CD4-positive, alpha-beta memory T cell (primary cell): Measurements from ENCODE around the gene CD83. TPM values are rescaled to one million over a fixed set of nuclear protein-coding genes. Genes with fewer than 3 reads are reported as not detected.

Experiments used
- CTCF ChIA-PET: fragments of 350-600 bp; sonication (Branson Sonifier 250); formaldehyde crosslinking; loops from one replicate; lab custom pipeline; 2021; ENCODE audit warnings: inconsistent platforms; ENCODE audit not compliant: partially characterized antibody; lab: Charles Lee
- POLR2A ChIA-PET: fragments of 350-600 bp; sonication (Branson Sonifier 250); formaldehyde crosslinking; loops from one replicate; lab custom pipeline; 2021; ENCODE audit not compliant: partially characterized antibody; lab: Charles Lee
- DNase-seq, 5 donors: peaks; one replicate each; pipeline versions ENCODE4 v3.0.0 to v3.0.0-alpha.2; 2020 to 2022; ENCODE audit warnings: mixed read lengths in 1 of 5
- H3K27ac ChIP-seq: one replicate; pipeline ENCODE4 v1.7.0; 2013; ENCODE audit warnings: low read depth, low read length
- H3K27me3 ChIP-seq: 2 replicates; pipeline ENCODE4 v1.7.0; 2013; ENCODE audit warnings: mild to moderate bottlenecking, low read length, moderate library complexity; ENCODE audit not compliant: insufficient read depth
- H3K36me3 ChIP-seq: 2 replicates; pipeline ENCODE4 v1.7.0; 2013; ENCODE audit warnings: mild to moderate bottlenecking, low read length, moderate library complexity; ENCODE audit not compliant: insufficient read depth
- H3K4me1 ChIP-seq: 2 replicates; pipeline ENCODE4 v1.7.0; 2013; ENCODE audit warnings: mild to moderate bottlenecking, low read length, moderate library complexity; ENCODE audit not compliant: insufficient read depth
- H3K4me3 ChIP-seq, 2 donors: one replicate each; pipeline ENCODE4 v1.7.0; 2013; ENCODE audit warnings: low read length in 2 of 2, mild to moderate bottlenecking in 1 of 2
- H3K9me3 ChIP-seq, 2 donors: one replicate each; pipeline ENCODE4 v1.7.0; 2013; ENCODE audit warnings: low read length in 2 of 2, control low read depth in 1 of 2; ENCODE audit not compliant: control insufficient read depth in 1 of 2
- H3K27ac Mint-ChIP-seq, 7 donors: one replicate each; pipeline ENCODE4 v1.8.0; 2020 to 2021; ENCODE audit warnings: mixed read lengths in 7 of 7, mild to moderate bottlenecking in 6 of 7, inconsistent platforms in 3 of 7, moderate library complexity in 3 of 7
- H3K27me3 Mint-ChIP-seq, 2 donors: one replicate each; pipeline ENCODE4 v1.8.0; 2020 to 2021; ENCODE audit warnings: mixed read lengths in 2 of 2
- H3K36me3 Mint-ChIP-seq, 2 donors: one replicate each; pipeline ENCODE4 v1.8.0; 2020 to 2021; ENCODE audit warnings: mixed read lengths in 2 of 2, inconsistent platforms in 1 of 2, mild to moderate bottlenecking in 1 of 2
- H3K4me1 Mint-ChIP-seq, 4 donors: one replicate each; pipeline ENCODE4 v1.8.0; 2020 to 2021; ENCODE audit warnings: mixed read lengths in 4 of 4, mild to moderate bottlenecking in 1 of 4
- H3K4me3 Mint-ChIP-seq, 8 donors: one replicate each; pipeline ENCODE4 v1.8.0; 2020 to 2021; ENCODE audit warnings: mixed read lengths in 8 of 8, mild to moderate bottlenecking in 7 of 8, moderate library complexity in 6 of 8, inconsistent platforms in 3 of 8
- H3K9me3 Mint-ChIP-seq, 8 donors: one replicate each; pipeline ENCODE4 v1.8.0; 2020 to 2021; ENCODE audit warnings: mixed read lengths in 8 of 8, mild to moderate bottlenecking in 5 of 8, inconsistent platforms in 3 of 8, moderate library complexity in 1 of 8
- intact Hi-C: fragments of 100-400 bp; cut with micrococcal nuclease; formaldehyde crosslinking; loops from one replicate; pipeline ENCODE4 v1.15.1; 2023
- polyA plus RNA-seq, 2 donors: library from polyadenylated mRNA; unstranded; fragments of 300-500 nt; fragmentation: Illumina TruSeq; gene quantifications; one replicate each; pipeline ENCODE4 v1.2.3, GENCODE V29; 2021
- total RNA-seq, 2 experiments: library from RNA; stranded (reverse); gene quantifications; one replicate each; pipeline ENCODE4 v1.2.3, GENCODE V29; 2021

Gene CD83
- total and polyA plus RNA-seq, 4 experiments from 2014 or later: 4.8 to 10.6 (median 6.4) TPM

DNA sequence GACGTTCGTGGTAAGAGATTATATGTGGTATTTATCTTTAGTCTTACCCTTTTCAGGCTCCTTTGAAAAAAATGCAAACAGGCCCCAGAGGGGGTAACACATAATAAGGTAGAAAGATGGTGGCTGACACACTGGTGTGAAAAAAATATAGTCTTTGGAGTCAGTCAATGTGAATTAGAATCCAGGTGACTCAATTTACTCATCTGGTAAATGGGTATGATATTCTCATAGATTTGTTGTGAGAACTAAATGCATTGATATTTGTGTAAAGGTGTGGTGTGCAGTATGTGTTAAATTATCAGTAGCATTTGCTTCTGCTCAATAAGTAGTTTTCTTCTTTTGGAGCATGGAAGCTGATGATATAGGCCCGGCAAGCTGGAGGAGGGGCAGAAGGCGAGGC lies 25.7 kb downstream of the CD83 start:
- no peak for DNase-seq
- no peak overlapping the region for H3K27ac ChIP-seq
- peaks cover 0 to 5% (median under 1%) of the 10 kb centered on the region in 4 donors for H3K4me1 Mint-ChIP-seq
- no peaks in the 10 kb centered on the region for H3K36me3 Mint-ChIP-seq
- no peak overlapping the region for H3K4me3 Mint-ChIP-seq
- no peak overlapping the region for H3K4me3 ChIP-seq
- no peaks in the 10 kb centered on the region for H3K4me1 ChIP-seq
- no peaks in the 10 kb centered on the region for H3K36me3 ChIP-seq
- H3K9me3 ChIP-seq: no peaks in the 10 kb centered on the region
- intact Hi-C loops: loop anchor here (5.0 kb wide), 1 partner anchor 96 kb away; no protein-coding TSS in a partner anchor
- H3K27me3 ChIP-seq: no peaks in the 10 kb centered on the region
- H3K27me3 Mint-ChIP-seq: no peaks in the 10 kb centered on the region
- H3K27ac Mint-ChIP-seq: peak overlapping the region in 1 of 7 donors; percentile 54
- no peaks in the 10 kb centered on the region for H3K9me3 Mint-ChIP-seq
- POLR2A ChIA-PET: no interaction called here
- CTCF ChIA-PET: interaction anchor here (1.1 to 8.0 kb wide), 8 partner anchors 16 to 1477 kb away, joined by 3 to 72 read pairs (median 4); no protein-coding TSS in a partner anchor

DNA sequence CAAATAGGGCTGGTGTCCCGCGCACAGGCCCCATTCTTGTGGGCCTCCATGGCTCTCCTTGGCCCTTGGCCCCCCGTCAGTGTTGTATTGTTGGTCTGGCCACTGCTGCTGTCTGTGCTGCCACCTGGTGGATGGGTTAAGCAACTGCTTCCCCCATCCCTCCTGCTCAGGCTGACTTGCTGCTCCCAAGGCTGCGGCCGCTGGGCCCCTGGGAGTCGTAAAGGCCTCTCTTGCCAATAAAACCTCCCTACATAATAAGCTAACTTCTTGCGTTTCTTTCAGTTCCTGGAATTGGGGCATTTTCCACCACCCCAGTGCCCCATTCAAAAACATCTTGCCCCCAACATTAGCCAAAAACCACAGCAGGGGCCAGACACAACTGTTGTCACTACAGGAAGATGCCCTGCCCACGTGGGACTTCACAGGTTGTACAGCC lies 27.1 kb downstream of the CD83 start:
- Mint-ChIP-seq H3K27me3 (no peaks in the 10 kb centered on the region), H3K36me3 (no peaks in the 10 kb centered on the region), H3K4me1 (peaks cover 0 to 5% (median under 1%) of the 10 kb centered on the region in 4 donors), H3K27ac (no peak overlapping the region), H3K4me3 (no peak overlapping the region), H3K9me3 (no peaks in the 10 kb centered on the region)
- no peaks in the 10 kb centered on the region for H3K9me3 ChIP-seq
- ChIA-PET CTCF (interaction anchor here (0.7 to 8.0 kb wide), 21 partner anchors 9 to 1475 kb away, joined by 3 to 72 read pairs (median 4); no protein-coding TSS in a partner anchor), POLR2A (no interaction called here)
- peak; percentile 59 to 69 (median 64) for DNase-seq
- no peaks in the 10 kb centered on the region for H3K36me3 ChIP-seq
- H3K4me3 ChIP-seq: no peak overlapping the region
- H3K27me3 ChIP-seq: no peaks in the 10 kb centered on the region
- no peaks in the 10 kb centered on the region for H3K4me1 ChIP-seq
- no peak overlapping the region for H3K27ac ChIP-seq
- intact Hi-C loops: loop anchor here (1.0 to 5.0 kb wide), 3 partner anchors 97 to 349 kb away; no protein-coding TSS in a partner anchor

DNA sequence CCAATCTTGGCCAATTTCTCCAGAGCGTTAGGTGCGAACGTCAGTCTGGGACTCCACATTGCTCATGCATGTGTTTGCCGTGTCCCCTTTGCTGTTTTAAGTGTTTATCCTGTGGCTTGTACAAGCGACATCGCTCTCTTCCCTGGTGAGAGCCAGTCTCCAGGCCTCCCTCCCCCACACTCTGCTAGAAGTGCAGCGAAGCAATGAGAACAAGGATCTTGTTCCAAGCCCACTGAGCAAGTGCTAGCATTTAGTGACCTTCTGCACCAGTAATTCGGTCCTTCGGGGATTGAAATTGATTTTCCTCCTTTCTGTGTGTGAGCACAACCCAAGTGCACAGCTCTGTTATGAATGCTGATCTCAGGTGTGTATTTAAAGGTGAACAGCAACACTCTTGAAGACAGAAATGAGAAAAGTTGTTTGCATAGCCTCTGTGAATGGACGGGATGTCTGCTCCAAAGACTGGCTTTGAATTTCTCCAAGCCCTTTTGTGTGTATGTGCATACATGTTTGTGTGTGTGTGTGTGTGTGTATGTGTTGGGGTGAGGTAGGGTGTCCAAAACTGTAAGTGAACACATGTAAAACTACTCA lies 29.0 kb downstream of the CD83 start:
- Mint-ChIP-seq H3K36me3 (no peaks in the 10 kb centered on the region), H3K9me3 (peaks cover 0 to 2% (median 0%) of the 10 kb centered on the region in 8 donors), H3K27ac (peak overlapping the region in 1 of 7 donors; percentile 40), H3K4me3 (no peak overlapping the region), H3K4me1 (peaks cover 0 to 4% (median 0%) of the 10 kb centered on the region in 4 donors), H3K27me3 (peaks cover 0 to 1% of the 10 kb centered on the region in 2 donors)
- Histone ChIP-seq H3K4me3 (no peak overlapping the region), H3K4me1 (no peaks in the 10 kb centered on the region), H3K27me3 (no peaks in the 10 kb centered on the region), H3K9me3 (no peaks in the 10 kb centered on the region), H3K36me3 (no peaks in the 10 kb centered on the region), H3K27ac (no peak overlapping the region)
- CTCF ChIA-PET: interaction anchor here (0.6 to 2.9 kb wide), 6 partner anchors 8 to 1211 kb away, joined by 3 to 14 read pairs (median 4); no protein-coding TSS in a partner anchor
- DNase-seq: no peak
- intact Hi-C loops: no loop called here
- POLR2A ChIA-PET: no interaction called here

DNA sequence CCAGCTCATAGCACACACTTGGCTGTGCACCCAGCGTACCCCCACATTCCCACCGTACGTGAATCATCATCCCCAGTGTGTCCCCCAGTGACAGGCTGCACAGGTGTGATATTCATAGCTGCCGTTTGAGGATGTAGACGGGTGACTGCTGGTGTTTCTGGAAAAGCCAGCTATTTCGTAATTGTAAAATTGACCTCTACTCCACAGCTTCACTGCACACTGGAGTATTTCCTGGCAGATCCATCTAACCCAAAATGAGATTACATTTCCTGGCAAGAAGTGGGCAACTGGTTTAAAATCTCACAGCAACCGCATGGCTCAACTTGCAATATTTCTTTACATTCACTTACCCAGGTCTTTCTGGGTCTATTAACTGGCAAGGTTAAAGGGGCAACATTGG lies 30.3 kb downstream of the CD83 start:
- H3K4me1 ChIP-seq: no peaks in the 10 kb centered on the region
- ChIA-PET CTCF (interaction anchor here (0.8 to 2.9 kb wide), 4 partner anchors 9 to 239 kb away, joined by 3 to 14 read pairs (median 4); no protein-coding TSS in a partner anchor), POLR2A (no interaction called here)
- no peaks in the 10 kb centered on the region for H3K27me3 ChIP-seq
- DNase-seq: no peak
- no peaks in the 10 kb centered on the region for H3K36me3 ChIP-seq
- no peaks in the 10 kb centered on the region for H3K9me3 ChIP-seq
- no peak overlapping the region for H3K27ac ChIP-seq
- H3K4me3 ChIP-seq: no peak overlapping the region
- Mint-ChIP-seq H3K4me1 (peaks cover 0 to 4% (median 0%) of the 10 kb centered on the region in 4 donors), H3K4me3 (no peak overlapping the region), H3K9me3 (peaks cover 0 to 2% (median 0%) of the 10 kb centered on the region in 8 donors), H3K27me3 (peaks cover 0 to 1% of the 10 kb centered on the region in 2 donors), H3K36me3 (no peaks in the 10 kb centered on the region), H3K27ac (no peak overlapping the region)
- intact Hi-C loops: no loop called here

DNA sequence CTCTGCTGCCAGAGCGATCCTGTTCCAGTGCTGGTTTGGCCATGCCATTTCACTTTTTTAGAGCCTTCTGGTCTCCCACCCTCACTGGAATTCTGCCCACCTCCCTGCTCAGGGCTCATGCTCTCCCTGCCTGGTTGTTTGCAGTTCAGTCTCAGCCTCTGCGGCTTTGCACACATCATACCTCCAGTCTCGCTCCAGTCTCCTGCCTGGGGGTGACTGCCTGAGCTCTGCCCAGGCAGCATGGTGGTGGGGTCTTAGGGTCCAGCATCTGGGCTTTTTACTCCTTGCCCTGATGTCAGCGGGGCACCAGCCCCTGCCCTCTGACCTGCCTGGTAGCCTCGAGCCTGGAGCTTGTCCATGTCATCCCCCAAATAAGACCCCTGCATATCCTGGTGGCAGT lies 30.9 kb downstream of the CD83 start:
- Histone ChIP-seq H3K27me3 (no peaks in the 10 kb centered on the region), H3K27ac (no peak overlapping the region), H3K4me3 (no peak overlapping the region), H3K4me1 (no peaks in the 10 kb centered on the region), H3K36me3 (no peaks in the 10 kb centered on the region), H3K9me3 (no peaks in the 10 kb centered on the region)
- intact Hi-C loops: no loop called here
- Mint-ChIP-seq H3K36me3 (no peaks in the 10 kb centered on the region), H3K4me3 (no peak overlapping the region), H3K27ac (peak overlapping the region in 1 of 7 donors; percentile 40), H3K27me3 (peaks cover 0 to 1% of the 10 kb centered on the region in 2 donors), H3K9me3 (peaks cover 0 to 2% (median 0%) of the 10 kb centered on the region in 8 donors), H3K4me1 (peaks cover 0 to 4% (median 0%) of the 10 kb centered on the region in 4 donors)
- ChIA-PET POLR2A (no interaction called here), CTCF (interaction anchor here (1.0 to 2.9 kb wide), 4 partner anchors 9 to 239 kb away, joined by 3 to 14 read pairs (median 4); no protein-coding TSS in a partner anchor)
- DNase-seq: no peak

DNA sequence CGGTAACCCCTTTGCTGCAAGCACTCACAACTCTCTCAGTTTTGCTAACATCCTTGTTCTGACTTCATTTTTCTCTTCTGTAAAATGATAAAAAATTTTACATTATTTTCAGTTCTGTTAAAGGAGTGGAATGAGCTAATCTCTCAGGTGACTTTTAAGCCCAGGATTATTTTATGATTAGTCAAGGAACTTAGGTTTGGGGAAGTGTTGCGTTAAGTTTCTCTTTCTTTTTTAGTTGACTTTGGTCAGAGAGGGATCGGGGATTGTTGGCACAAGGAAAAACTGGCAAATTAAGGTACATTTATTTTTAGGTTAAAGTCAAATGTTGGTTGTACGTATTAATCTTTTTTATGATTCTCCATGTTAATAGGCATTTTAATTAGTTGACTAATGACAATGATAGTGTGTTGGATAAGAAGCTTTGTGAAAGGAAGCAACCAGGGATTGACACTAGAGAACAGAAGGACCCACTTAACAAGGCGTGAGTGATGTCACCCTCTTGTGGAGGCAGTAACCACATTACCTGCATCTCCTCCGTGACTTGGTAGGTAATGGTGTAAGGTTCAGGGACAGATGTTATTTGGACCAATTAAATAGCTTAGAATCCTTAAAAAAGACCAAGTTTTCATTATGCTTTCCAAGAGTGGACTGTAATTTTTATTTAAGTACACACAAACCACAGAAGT lies 31.6 kb downstream of the CD83 start:
- Histone ChIP-seq H3K27me3 (no peaks in the 10 kb centered on the region), H3K9me3 (no peaks in the 10 kb centered on the region), H3K36me3 (no peaks in the 10 kb centered on the region), H3K27ac (no peak overlapping the region), H3K4me1 (no peaks in the 10 kb centered on the region), H3K4me3 (no peak overlapping the region)
- ChIA-PET POLR2A (no interaction called here), CTCF (interaction anchor here (1.0 to 2.9 kb wide), 3 partner anchors 10 to 240 kb away, joined by 3 to 14 read pairs (median 4); no protein-coding TSS in a partner anchor)
- H3K27ac Mint-ChIP-seq: peak overlapping the region in 1 of 7 donors; percentile 40
- intact Hi-C loops: no loop called here
- no peak for DNase-seq
- H3K4me1 Mint-ChIP-seq: peaks cover 0 to 4% (median 0%) of the 10 kb centered on the region in 4 donors
- H3K4me3 Mint-ChIP-seq: no peak overlapping the region
- H3K9me3 Mint-ChIP-seq: peaks cover 0 to 2% (median 0%) of the 10 kb centered on the region in 8 donors
- H3K36me3 Mint-ChIP-seq: no peaks in the 10 kb centered on the region
- peaks cover 0 to 1% of the 10 kb centered on the region in 2 donors for H3K27me3 Mint-ChIP-seq

DNA sequence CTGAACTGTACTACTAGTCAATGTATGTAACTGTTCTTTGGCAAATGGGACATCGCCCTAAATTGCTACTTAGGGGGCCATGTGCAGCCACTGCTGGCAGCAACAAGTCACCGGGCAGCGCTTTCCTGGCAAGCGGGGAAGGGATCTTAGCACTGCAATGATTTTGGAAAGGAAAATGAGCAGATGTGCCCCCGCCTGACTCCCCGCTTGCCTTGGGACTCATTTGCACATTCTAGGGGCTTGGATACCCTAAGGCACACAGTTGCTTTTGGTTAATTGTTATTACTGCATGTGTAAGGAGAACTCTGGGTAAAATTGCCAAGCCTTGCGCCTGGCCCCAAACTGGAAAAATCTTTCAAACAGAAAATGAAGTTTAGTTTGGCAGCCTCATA lies 32.2 kb downstream of the CD83 start:
- ChIA-PET CTCF (interaction anchor here (1.6 kb wide), 1 partner anchor 10 kb away, joined by 4 read pairs; no protein-coding TSS in a partner anchor), POLR2A (no interaction called here)
- intact Hi-C loops: no loop called here

More for the DNA sequence above, 32.2 kb downstream of the CD83 start:
- Mint-ChIP-seq H3K36me3 (no peaks in the 10 kb centered on the region), H3K9me3 (peaks cover 0 to 2% (median 0%) of the 10 kb centered on the region in 8 donors), H3K4me1 (peaks cover 0 to 2% (median 0%) of the 10 kb centered on the region in 4 donors), H3K4me3 (no peak overlapping the region), H3K27ac (no peak overlapping the region), H3K27me3 (peaks cover 0 to 1% of the 10 kb centered on the region in 2 donors)
- DNase-seq: no peak
- Histone ChIP-seq H3K4me1 (no peaks in the 10 kb centered on the region), H3K27me3 (no peaks in the 10 kb centered on the region), H3K4me3 (no peak overlapping the region), H3K36me3 (no peaks in the 10 kb centered on the region), H3K9me3 (no peaks in the 10 kb centered on the region), H3K27ac (no peak overlapping the region)
